CD14-positive monocyte (primary cell): ENCODE results near the gene TRABD2B. TPM values are rescaled to one million over a fixed set of nuclear protein-coding genes. Genes with fewer than 3 reads are reported as not detected.

ENCODE experiments used
- DNase-seq, 3 donors: peaks; one replicate each; pipeline ENCODE4 v3.0.0-alpha.2; 2011 to 2022
- H2AFZ ChIP-seq: 2 replicates; pipeline ENCODE4 v1.6.0; 2012; ENCODE audit warnings: mild to moderate bottlenecking, low read depth, low read length, inconsistent platforms; ENCODE audit not compliant: insufficient read depth, poor library complexity, severe bottlenecking
- H3K27ac ChIP-seq, 2 donors: 1 replicate in 1 of 2; 2 replicates in 1 of 2; pipeline ENCODE4 v1.5.1; 2012 to 2013; ENCODE audit warnings: low read length in 2 of 2, control low read depth in 1 of 2, inconsistent platforms in 1 of 2, low read depth in 1 of 2, mild to moderate bottlenecking in 1 of 2
- H3K27me3 ChIP-seq, 2 donors: one replicate each; pipeline versions ENCODE4 v1.6.0 to v1.6.1; 2011 to 2013; ENCODE audit warnings: low read length in 2 of 2; ENCODE audit not compliant: control insufficient read depth in 2 of 2, insufficient read depth in 2 of 2
- H3K36me3 ChIP-seq, 2 donors: replicated peaks in 1 of 2; 1 replicate in 1 of 2; 2 replicates in 1 of 2; pipeline versions ENCODE4 v1.5.1 to v1.6.1; 2012 to 2013; ENCODE audit warnings: low read length in 2 of 2, control low read depth in 1 of 2, inconsistent platforms in 1 of 2, mild to moderate bottlenecking in 1 of 2; ENCODE audit not compliant: insufficient read depth in 2 of 2, control insufficient read depth in 1 of 2
- H3K4me1 ChIP-seq, 2 donors: 1 replicate in 1 of 2; 2 replicates in 1 of 2; pipeline versions ENCODE4 v1.5.1 to v1.6.1; 2012 to 2013; ENCODE audit warnings: low read length in 2 of 2, control low read depth in 1 of 2, inconsistent platforms in 1 of 2, mild to moderate bottlenecking in 1 of 2, moderate library complexity in 1 of 2; ENCODE audit not compliant: insufficient read depth in 2 of 2, control insufficient read depth in 1 of 2
- H3K4me2 ChIP-seq: replicated peaks from 2 replicates; pipeline ENCODE3; 2012; ENCODE audit warnings: low read length, moderate library complexity, mild to moderate bottlenecking; ENCODE audit not compliant: poor library complexity, severe bottlenecking; ENCODE audit errors: extremely low read depth
- H3K4me3 ChIP-seq, 3 experiments: fragments of 200-600 bp in 1 of 3; sonication (generic) in 1 of 3; replicated peaks in 1 of 3; 1 replicate in 2 of 3; 2 replicates in 1 of 3; pipeline ENCODE4 v1.5.1; 2011 to 2013; ENCODE audit warnings: low read length in 3 of 3, mild to moderate bottlenecking in 3 of 3, control low read depth in 2 of 3, low read depth in 2 of 3, inconsistent platforms in 1 of 3, moderate library complexity in 1 of 3
- H3K79me2 ChIP-seq: 2 replicates; pipeline ENCODE4 v1.6.0; 2012; ENCODE audit warnings: mild to moderate bottlenecking, control low read depth, inconsistent platforms, low read length, moderate library complexity; ENCODE audit not compliant: insufficient read depth
- H3K9ac ChIP-seq: 2 replicates; pipeline ENCODE4 v1.6.0; 2017; ENCODE audit warnings: low read length, mild to moderate bottlenecking; ENCODE audit not compliant: insufficient read depth, poor library complexity, severe bottlenecking
- H3K9me3 ChIP-seq, 2 donors: replicated peaks in 1 of 2; 1 replicate in 1 of 2; 2 replicates in 1 of 2; pipeline versions ENCODE4 v1.5.1 to v1.6.1; 2012 to 2013; ENCODE audit warnings: low read length in 2 of 2, control low read depth in 1 of 2; ENCODE audit not compliant: control insufficient read depth in 1 of 2, insufficient read depth in 1 of 2
- H4K20me1 ChIP-seq: 2 replicates; pipeline ENCODE4 v1.6.0; 2012; ENCODE audit warnings: mild to moderate bottlenecking, low read length, control low read depth, moderate library complexity; ENCODE audit not compliant: insufficient read depth
- H3K27ac Mint-ChIP-seq, 7 donors: one replicate each; pipeline ENCODE4 v1.8.0; 2020; ENCODE audit warnings: mild to moderate bottlenecking in 7 of 7, mixed read lengths in 7 of 7, moderate library complexity in 6 of 7, inconsistent platforms in 2 of 7
- H3K27me3 Mint-ChIP-seq, 3 donors: one replicate each; pipeline ENCODE4 v1.8.0; 2021 to 2022; ENCODE audit warnings: low read depth in 3 of 3, mild to moderate bottlenecking in 3 of 3, mixed read lengths in 3 of 3, moderate library complexity in 3 of 3, inconsistent platforms in 1 of 3
- H3K36me3 Mint-ChIP-seq, 2 donors: one replicate each; pipeline ENCODE4 v1.8.0; 2020; ENCODE audit warnings: mixed read lengths in 2 of 2, inconsistent platforms in 1 of 2, mild to moderate bottlenecking in 1 of 2
- H3K4me1 Mint-ChIP-seq: one replicate; pipeline ENCODE4 v1.8.0; 2020; ENCODE audit warnings: mild to moderate bottlenecking, mixed read lengths
- H3K4me3 Mint-ChIP-seq, 2 donors: one replicate each; pipeline ENCODE4 v1.8.0; 2020; ENCODE audit warnings: mild to moderate bottlenecking in 2 of 2, mixed read lengths in 2 of 2, moderate library complexity in 1 of 2
- H3K9me3 Mint-ChIP-seq, 7 donors: one replicate each; pipeline ENCODE4 v1.8.0; 2020 to 2022; ENCODE audit warnings: mixed read lengths in 7 of 7, mild to moderate bottlenecking in 6 of 7, moderate library complexity in 6 of 7, inconsistent platforms in 2 of 7
- CTCF ChIP-seq: fragments of 200-600 bp; IDR thresholded peaks from one replicate; pipeline ENCODE4 v1.8.0; 2022; ENCODE audit warnings: antibody characterized with exemption, mild to moderate bottlenecking
- WGBS: methylation state at CpG from one replicate; pipeline ENCODE4 v1.1.5; 2013; ENCODE audit warnings: missing lambda C conversion rate; ENCODE audit not compliant: insufficient coverage; 5-methylcytosine and 5-hydroxymethylcytosine counted together
- intact Hi-C, 2 donors: fragments of 100-400 bp; cut with micrococcal nuclease; formaldehyde crosslinking; loops; one replicate each; pipeline versions ENCODE4 v1.15.0 to v1.15.1; 2023
- polyA plus RNA-seq, 3 donors: library from polyadenylated mRNA; depleted of rRNA in 1 of 3; unstranded in 2 of 3; stranded (reverse) in 1 of 3; fragments of 300-500 nt in 2 of 3; fragments of >200 nt in 1 of 3; fragmentation: Illumina TruSeq in 2 of 3; gene quantifications; 1 replicate in 2 of 3; 2 replicates in 1 of 3; pipeline ENCODE4 v1.2.3, GENCODE V29; 2012 to 2021

Gene TRABD2B
- polyA plus RNA-seq, 3 donors = not detected

- no peak overlapping the region for H2AFZ ChIP-seq
- Mint-ChIP-seq H3K9me3 (peaks cover 0 to 3% (median 0%) of the 10 kb centered on the region in 7 donors), H3K36me3 (no peaks in the 10 kb centered on the region), H3K4me1 (no peaks in the 10 kb centered on the region), H3K4me3 (no peak overlapping the region), H3K27ac (no peak overlapping the region), H3K27me3 (peaks cover 0 to 7% (median 5%) of the 10 kb centered on the region in 3 donors)
- H3K9me3 ChIP-seq = no peaks in the 10 kb centered on the region
- 89% methylated on average over 5 of the region's 8 CpGs for WGBS
- no peaks in the 10 kb centered on the region for H4K20me1 ChIP-seq
- no peak overlapping the region for H3K4me3 ChIP-seq
- DNase-seq = no peak
- no peaks in the 10 kb centered on the region for H3K27me3 ChIP-seq
- H3K4me1 ChIP-seq = no peaks in the 10 kb centered on the region
- no peak overlapping the region for H3K9ac ChIP-seq
- H3K36me3 ChIP-seq = no peaks in the 10 kb centered on the region
- H3K4me2 ChIP-seq = no peak overlapping the region
- no peak overlapping the region for H3K27ac ChIP-seq
- no peaks in the 10 kb centered on the region for H3K79me2 ChIP-seq
- no peak for TF ChIP-seq CTCF
- intact Hi-C loops = no loop called here
Measured at GRCh38 chr1:47914952-47915676, 82.1 kb downstream of the TRABD2B start.

GRCh38 chr1:47914218-47914938, 82.8 kb downstream of the TRABD2B start:
- Mint-ChIP-seq H3K27ac (no peak overlapping the region), H3K9me3 (peaks cover 0 to 3% (median 0%) of the 10 kb centered on the region in 7 donors)
- 92% methylated on average over 5 of the region's 13 CpGs for WGBS

More at GRCh38 chr1:47914218-47914938, 82.8 kb downstream of the TRABD2B start:
- H4K20me1 ChIP-seq = no peaks in the 10 kb centered on the region
- peaks cover 0 to 7% (median 5%) of the 10 kb centered on the region in 3 donors for H3K27me3 Mint-ChIP-seq
- H2AFZ ChIP-seq = no peak overlapping the region
- no peaks in the 10 kb centered on the region for H3K36me3 Mint-ChIP-seq
- H3K27ac ChIP-seq = no peak overlapping the region
- H3K27me3 ChIP-seq = no peaks in the 10 kb centered on the region
- no peak for DNase-seq
- no peak overlapping the region for H3K4me3 Mint-ChIP-seq
- H3K4me1 ChIP-seq = no peaks in the 10 kb centered on the region
- no peak overlapping the region for H3K9ac ChIP-seq
- no peak overlapping the region for H3K4me3 ChIP-seq
- no peak overlapping the region for H3K4me2 ChIP-seq
- no peak for TF ChIP-seq CTCF
- no peaks in the 10 kb centered on the region for H3K9me3 ChIP-seq
- no peaks in the 10 kb centered on the region for H3K4me1 Mint-ChIP-seq
- H3K79me2 ChIP-seq = no peaks in the 10 kb centered on the region
- H3K36me3 ChIP-seq = no peaks in the 10 kb centered on the region
- intact Hi-C loops = no loop called here
